Activated naive CD8-positive, alpha-beta T cell treated with anti-CD3 and anti-CD28 coated beads for 36 hours (primary cell): ENCODE results near the gene SYNE4. TPM values are rescaled to one million over a fixed set of nuclear protein-coding genes. Genes with fewer than 3 reads are reported as not detected.
"Not testable (repeated sequence)": the region's sequence is repeated elsewhere in the genome, so short reads cannot be mapped to it uniquely, and the experiment has no call there.

Experiments used
- DNase-seq: peaks from one replicate; pipeline ENCODE4 v3.0.0; 2021
- H3K27ac Mint-ChIP-seq: one replicate; pipeline ENCODE4 v1.8.0; 2022; ENCODE audit warnings: mild to moderate bottlenecking, moderate library complexity, mixed read lengths
- H3K27me3 Mint-ChIP-seq: one replicate; pipeline ENCODE4 v1.8.0; 2022; ENCODE audit warnings: mild to moderate bottlenecking, mixed read lengths
- H3K36me3 Mint-ChIP-seq: one replicate; pipeline ENCODE4 v1.8.0; 2021; ENCODE audit warnings: mild to moderate bottlenecking, mixed read lengths
- H3K4me1 Mint-ChIP-seq: one replicate; pipeline ENCODE4 v1.8.0; 2021; ENCODE audit warnings: mixed read lengths
- H3K4me3 Mint-ChIP-seq: one replicate; pipeline ENCODE4 v1.8.0; 2022; ENCODE audit warnings: mild to moderate bottlenecking, moderate library complexity, mixed read lengths
- H3K9me3 Mint-ChIP-seq: one replicate; pipeline ENCODE4 v1.8.0; 2022; ENCODE audit warnings: mixed read lengths
- total RNA-seq, 2 experiments: library from RNA; stranded (reverse); gene quantifications; one replicate each; pipeline ENCODE4 v1.2.3, GENCODE V29; 2021

SYNE4 gene
- total RNA-seq, 2 experiments from 2014 or later = 0.99 to 1.8 TPM

GRCh38 chr19:35986111-35986510 is 22.5 kb downstream of the SYNE4 start:
- Mint-ChIP-seq H3K27ac (no peak overlapping the region), H3K27me3 (peaks cover 48% of the 10 kb centered on the region), H3K9me3 (peaks cover 1% of the 10 kb centered on the region), H3K4me1 (peaks cover 2% of the 10 kb centered on the region), H3K36me3 (no peaks in the 10 kb centered on the region), H3K4me3 (no peak overlapping the region)
- DNase-seq = no peak

GRCh38 chr19:35983177-35983576 is 25.4 kb downstream of the SYNE4 start:
- DNase-seq = no peak
- Mint-ChIP-seq H3K4me1 (peaks cover 2% of the 10 kb centered on the region), H3K27me3 (peaks cover 60% of the 10 kb centered on the region), H3K4me3 (no peak overlapping the region), H3K27ac (no peak overlapping the region), H3K9me3 (peaks cover 1% of the 10 kb centered on the region), H3K36me3 (no peaks in the 10 kb centered on the region)

DNA sequence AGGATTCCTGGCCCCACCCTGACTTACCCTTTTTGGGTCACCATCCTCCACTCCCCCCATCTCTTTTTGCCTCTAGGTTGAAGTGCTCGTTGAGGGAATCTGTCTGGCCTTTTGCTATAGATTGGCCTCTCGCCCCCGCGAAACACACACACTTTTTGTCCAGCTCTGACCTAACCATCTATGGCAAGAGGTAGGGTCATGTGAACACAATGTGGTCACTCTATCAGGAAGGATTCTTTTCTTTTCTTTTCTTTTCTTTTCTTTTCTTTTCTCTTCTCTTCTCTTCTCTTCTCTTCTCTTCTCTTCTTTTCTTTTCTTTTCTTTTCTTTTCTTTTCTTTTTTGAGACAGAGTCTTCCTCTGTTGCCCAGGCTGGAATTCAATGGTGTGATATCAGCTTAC is 27.6 kb downstream of the SYNE4 start:
- not testable (repeated sequence) for H3K27ac Mint-ChIP-seq, H3K9me3 Mint-ChIP-seq, H3K4me3 Mint-ChIP-seq, H3K36me3 Mint-ChIP-seq, DNase-seq, H3K4me1 Mint-ChIP-seq
- peaks cover 50% of the 10 kb centered on the region for H3K27me3 Mint-ChIP-seq

DNA sequence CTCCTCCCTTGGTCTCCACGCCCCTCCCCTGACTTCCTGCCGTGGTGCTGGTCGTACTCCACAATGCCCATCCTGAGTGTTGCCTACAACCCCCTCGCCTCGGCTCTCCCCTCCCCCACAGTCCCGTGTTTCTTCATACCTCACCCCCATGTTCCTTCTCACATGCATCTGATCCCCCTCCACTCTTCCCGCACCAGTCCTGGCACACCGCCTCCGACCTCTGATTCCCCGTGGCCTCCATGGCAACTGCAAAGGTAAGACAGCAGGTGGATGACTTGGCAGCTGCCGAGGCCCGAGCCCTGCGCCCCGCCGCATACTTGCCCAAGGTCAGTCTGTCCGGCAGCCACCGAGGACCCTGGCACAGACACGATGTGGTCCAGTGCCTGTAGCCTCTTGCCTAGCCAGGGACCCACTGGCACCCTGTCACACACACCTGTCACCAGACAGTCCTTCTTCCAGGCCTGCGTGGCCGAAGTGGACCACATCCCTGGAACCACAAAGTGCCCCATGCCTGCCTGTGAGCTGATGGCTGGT is 29.7 kb downstream of the SYNE4 start:
- Mint-ChIP-seq H3K4me3 (no peak overlapping the region), H3K4me1 (no peaks in the 10 kb centered on the region), H3K9me3 (no peaks in the 10 kb centered on the region), H3K36me3 (no peaks in the 10 kb centered on the region), H3K27ac (no peak overlapping the region), H3K27me3 (peaks cover 39% of the 10 kb centered on the region)
- no peak for DNase-seq

DNA sequence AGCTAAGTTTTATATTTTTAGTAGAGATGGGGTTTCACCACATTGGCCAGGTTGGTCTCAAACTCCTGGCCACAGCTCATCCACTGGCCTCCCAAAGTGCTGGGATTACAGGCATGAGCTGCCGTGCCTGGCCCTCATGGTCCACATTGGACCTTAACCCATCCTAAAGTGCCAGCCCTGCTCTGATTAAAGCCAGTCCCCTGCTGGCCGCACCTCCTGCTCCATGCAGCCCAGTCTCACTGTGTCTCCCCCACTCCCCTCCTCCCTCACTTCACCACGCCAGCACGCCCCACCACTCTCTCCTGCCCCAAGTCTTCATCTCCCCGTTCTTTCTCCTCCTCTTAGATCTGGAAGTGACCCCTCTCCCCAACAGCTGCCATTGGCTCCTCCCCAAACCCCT is 30.3 kb downstream of the SYNE4 start:
- Mint-ChIP-seq H3K27ac (no peak overlapping the region), H3K27me3 (peaks cover 39% of the 10 kb centered on the region), H3K36me3 (no peaks in the 10 kb centered on the region), H3K4me1 (no peaks in the 10 kb centered on the region), H3K9me3 (no peaks in the 10 kb centered on the region), H3K4me3 (no peak overlapping the region)
- no peak for DNase-seq

DNA sequence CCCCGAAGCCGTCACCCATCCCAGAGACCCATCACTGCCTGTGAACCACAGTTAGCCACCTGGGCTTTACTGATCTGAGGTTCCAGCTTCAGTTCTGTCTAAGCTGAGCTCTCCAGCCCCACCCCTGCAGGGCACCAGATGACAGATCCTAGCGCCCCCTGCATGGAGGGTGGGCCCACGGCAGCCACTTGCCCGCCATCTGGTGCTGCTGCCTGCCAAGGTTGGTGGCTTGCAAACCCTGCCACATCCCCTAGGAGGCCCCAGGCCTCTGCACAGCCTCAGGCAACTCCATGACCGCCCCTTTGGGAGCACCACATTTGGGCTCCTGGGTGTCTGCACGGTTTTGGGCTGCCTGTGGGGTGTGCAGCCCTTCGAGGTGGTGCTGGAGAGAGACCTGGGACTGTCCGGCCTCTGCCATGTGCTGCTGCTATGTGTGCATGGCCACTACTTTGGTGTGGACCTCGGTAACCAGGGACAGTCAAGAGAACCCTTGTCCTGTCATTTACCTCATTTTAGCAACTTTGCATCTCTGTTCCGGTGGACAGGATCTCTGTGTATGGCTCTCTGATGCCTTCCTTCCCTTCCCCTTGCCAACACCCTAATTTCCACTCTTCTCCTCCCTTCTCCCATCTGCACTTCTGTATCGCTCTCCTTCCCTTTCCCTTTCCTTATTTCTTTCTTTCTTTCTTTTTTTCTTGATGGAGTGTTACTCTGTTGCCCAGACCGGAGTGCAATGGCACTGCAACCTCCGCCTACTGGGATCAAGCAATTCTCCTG is 31.0 kb downstream of the SYNE4 start:
- Mint-ChIP-seq H3K27ac (no peak overlapping the region), H3K36me3 (no peaks in the 10 kb centered on the region), H3K9me3 (no peaks in the 10 kb centered on the region), H3K27me3 (peaks cover 34% of the 10 kb centered on the region), H3K4me1 (no peaks in the 10 kb centered on the region), H3K4me3 (no peak overlapping the region)
- DNase-seq = peak; percentile 53

GRCh38 chr19:35975608-35976214 is 32.9 kb downstream of the SYNE4 start:
- H3K27me3 Mint-ChIP-seq = peaks cover 30% of the 10 kb centered on the region
- H3K9me3 Mint-ChIP-seq = no peaks in the 10 kb centered on the region
- DNase-seq = no peak
- H3K4me1 Mint-ChIP-seq = no peaks in the 10 kb centered on the region
- no peaks in the 10 kb centered on the region for H3K36me3 Mint-ChIP-seq
- no peak overlapping the region for H3K4me3 Mint-ChIP-seq
- H3K27ac Mint-ChIP-seq = no peak overlapping the region

GRCh38 chr19:35973487-35973886 is 35.1 kb downstream of the SYNE4 start:
- Mint-ChIP-seq H3K9me3 (no peaks in the 10 kb centered on the region), H3K36me3 (no peaks in the 10 kb centered on the region), H3K4me3 (no peak overlapping the region), H3K4me1 (peaks cover 2% of the 10 kb centered on the region), H3K27me3 (peaks cover 21% of the 10 kb centered on the region), H3K27ac (no peak overlapping the region)
- no peak for DNase-seq

DNA sequence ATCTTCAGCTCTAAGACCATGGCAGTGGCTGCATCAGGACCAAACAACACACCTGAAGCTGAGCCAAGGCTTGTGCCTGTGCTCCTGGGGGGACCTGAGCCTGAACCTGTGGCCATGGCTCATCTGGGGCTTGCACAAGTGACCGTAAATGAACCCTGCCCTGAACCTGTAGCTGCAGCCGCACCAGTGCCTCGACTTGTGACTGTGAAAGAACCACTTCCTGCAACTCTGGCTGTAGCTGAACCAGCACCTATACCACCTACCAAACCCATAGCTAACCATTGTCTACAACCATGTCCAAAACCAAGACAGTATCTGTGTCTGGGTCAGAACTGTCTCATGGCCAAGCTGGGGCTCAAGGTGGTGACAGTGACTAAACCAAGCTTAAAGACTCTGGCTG is 41.8 kb downstream of the SYNE4 start:
- Mint-ChIP-seq H3K27me3 (peaks cover 4% of the 10 kb centered on the region), H3K36me3 (no peaks in the 10 kb centered on the region), H3K27ac (no peak overlapping the region), H3K9me3 (no peaks in the 10 kb centered on the region), H3K4me1 (peaks cover 2% of the 10 kb centered on the region), H3K4me3 (no peak overlapping the region)
- DNase-seq = no peak

GRCh38 chr19:35963514-35963913 is 45.1 kb downstream of the SYNE4 start:
- H3K27ac Mint-ChIP-seq = no peak overlapping the region
- peak; percentile 35 for DNase-seq
- no peaks in the 10 kb centered on the region for H3K36me3 Mint-ChIP-seq
- peaks cover 9% of the 10 kb centered on the region for H3K27me3 Mint-ChIP-seq
- H3K4me1 Mint-ChIP-seq = peaks cover 2% of the 10 kb centered on the region
- H3K4me3 Mint-ChIP-seq = no peak overlapping the region
- no peaks in the 10 kb centered on the region for H3K9me3 Mint-ChIP-seq

DNA sequence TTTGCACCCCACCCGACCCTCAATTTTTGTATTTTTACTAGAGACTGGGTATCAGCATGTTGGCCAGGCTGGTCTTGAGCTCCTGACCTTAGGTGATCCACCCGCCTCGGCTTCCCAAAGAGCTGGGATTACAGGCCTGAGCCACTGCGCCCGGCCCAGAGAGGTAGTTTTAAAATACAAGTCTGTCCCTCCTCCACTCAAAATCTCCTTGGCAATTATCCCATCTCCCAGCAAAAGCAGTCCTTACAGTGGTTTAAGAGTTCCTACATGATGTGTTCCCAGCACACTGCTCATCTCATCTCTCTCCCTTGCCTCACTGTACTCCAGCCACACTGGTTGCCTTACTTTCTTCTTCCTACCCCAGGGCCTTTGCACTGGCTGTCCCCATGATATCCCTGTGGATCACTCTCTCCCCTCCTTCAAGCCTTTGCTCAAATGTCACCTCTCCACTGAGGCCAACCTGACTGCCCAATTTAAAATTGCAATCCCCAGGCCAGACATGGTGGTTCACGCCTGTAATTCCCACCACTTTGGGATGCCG is 48.1 kb downstream of the SYNE4 start:
- no peak overlapping the region for H3K4me3 Mint-ChIP-seq
- H3K27me3 Mint-ChIP-seq = peaks cover 9% of the 10 kb centered on the region
- H3K4me1 Mint-ChIP-seq = peaks cover 6% of the 10 kb centered on the region
- DNase-seq = no peak
- H3K36me3 Mint-ChIP-seq = no peaks in the 10 kb centered on the region
- H3K9me3 Mint-ChIP-seq = peaks cover 3% of the 10 kb centered on the region
- H3K27ac Mint-ChIP-seq = no peak overlapping the region

DNA sequence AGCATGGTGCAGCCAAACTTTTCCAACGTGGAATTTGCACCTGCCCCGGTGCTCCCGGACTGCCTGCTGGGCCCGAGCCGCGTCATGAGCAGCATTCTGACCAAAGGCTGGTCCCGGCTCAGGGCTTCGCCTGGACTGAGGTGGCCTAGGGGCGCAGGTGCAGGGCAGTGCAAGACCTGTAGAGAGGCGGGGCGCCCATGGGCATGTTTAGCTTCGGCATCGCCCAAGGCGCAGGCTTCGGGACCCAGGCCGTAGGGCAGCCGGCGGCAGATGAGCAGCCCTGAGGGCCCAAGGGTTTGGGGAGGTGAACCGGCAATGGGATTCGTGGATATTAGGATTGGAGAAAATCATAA is 48.7 kb downstream of the SYNE4 start:
- H3K27me3 Mint-ChIP-seq = peaks cover 9% of the 10 kb centered on the region
- H3K4me1 Mint-ChIP-seq = peaks cover 8% of the 10 kb centered on the region
- H3K9me3 Mint-ChIP-seq = peaks cover 3% of the 10 kb centered on the region
- no peak for DNase-seq
- H3K36me3 Mint-ChIP-seq = no peaks in the 10 kb centered on the region
- no peak overlapping the region for H3K27ac Mint-ChIP-seq
- peak overlapping the region; percentile 45 for H3K4me3 Mint-ChIP-seq

DNA sequence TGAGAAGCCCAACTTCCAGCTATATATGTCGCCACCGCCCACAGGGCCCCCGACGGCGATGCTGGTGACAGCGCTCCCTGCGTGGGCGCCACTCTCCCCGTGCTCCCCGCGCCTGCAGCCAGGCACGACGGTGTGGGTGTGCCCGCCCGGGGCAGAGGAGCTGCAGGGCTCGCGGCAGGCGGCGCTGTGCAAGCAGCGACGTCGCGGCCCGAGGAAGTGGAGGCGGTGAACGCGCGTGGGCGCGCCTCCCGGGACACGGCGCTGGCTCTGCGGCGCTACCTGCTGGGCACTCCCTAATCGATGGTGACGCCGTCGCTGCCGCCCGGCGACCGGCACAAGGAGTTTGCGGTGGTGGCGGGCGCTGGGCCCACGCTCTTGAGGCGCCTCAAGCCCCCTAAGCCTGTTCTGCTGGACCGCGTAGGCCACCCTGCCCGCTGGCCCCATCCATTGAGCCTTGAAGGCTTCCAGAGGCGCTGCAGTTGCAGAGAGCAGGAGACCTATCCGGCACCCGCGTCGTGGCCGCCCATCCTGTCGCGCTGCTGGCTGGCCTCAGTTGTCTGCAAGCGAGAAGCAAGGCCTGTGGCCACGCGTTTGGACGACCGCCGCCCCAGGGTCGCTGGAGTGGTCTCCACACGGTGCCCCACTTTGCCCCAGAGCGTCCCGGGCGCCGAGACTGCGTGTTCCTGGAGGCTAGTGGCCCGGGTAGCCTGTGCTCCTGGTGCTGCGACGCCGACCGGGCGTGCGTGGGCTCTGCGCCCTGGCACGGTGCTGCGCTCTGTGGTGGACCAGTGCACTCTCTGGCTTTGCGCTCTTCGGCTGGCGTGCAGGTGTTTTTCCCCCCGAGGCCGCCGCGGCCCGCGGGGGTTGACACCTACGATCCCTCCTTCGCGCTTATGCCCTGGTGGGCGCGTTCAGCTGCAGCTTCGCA is 49.3 kb downstream of the SYNE4 start:
- Mint-ChIP-seq H3K4me1 (peaks cover 9% of the 10 kb centered on the region), H3K27me3 (peaks cover 9% of the 10 kb centered on the region), H3K9me3 (peaks cover 3% of the 10 kb centered on the region), H3K27ac (no peak overlapping the region), H3K36me3 (no peaks in the 10 kb centered on the region), H3K4me3 (peak overlapping the region; percentile 45)
- DNase-seq = peak; percentile 77

GRCh38 chr19:35958660-35959039 is 50.0 kb downstream of the SYNE4 start:
- peaks cover 8% of the 10 kb centered on the region for H3K27me3 Mint-ChIP-seq
- H3K36me3 Mint-ChIP-seq = no peaks in the 10 kb centered on the region
- peaks cover 15% of the 10 kb centered on the region for H3K4me1 Mint-ChIP-seq
- H3K9me3 Mint-ChIP-seq = peaks cover 3% of the 10 kb centered on the region
- H3K4me3 Mint-ChIP-seq = no peak overlapping the region
- no peak for DNase-seq
- H3K27ac Mint-ChIP-seq = no peak overlapping the region

DNA sequence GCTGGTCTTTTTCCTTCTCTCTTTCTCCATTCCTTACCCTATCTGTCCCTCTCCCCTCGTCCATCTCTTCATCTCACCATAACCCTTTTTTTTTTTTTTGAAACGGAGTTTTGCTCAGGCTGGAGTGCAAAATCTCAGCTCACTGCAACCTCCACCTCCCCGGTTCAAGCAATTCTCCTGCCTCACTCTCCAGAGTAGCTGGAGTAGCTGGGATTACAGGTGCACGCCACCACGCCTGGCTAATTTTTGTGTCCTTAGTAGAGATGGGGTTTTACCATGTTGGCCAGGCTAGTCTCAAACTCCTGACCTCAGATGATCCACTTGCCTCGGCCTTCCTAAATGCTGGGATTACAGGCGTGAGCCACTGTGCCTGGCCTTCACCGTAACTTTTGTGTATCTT is 51.2 kb downstream of the SYNE4 start:
- DNase-seq, H3K27ac Mint-ChIP-seq, H3K36me3 Mint-ChIP-seq, H3K27me3 Mint-ChIP-seq, H3K9me3 Mint-ChIP-seq, H3K4me3 Mint-ChIP-seq: not testable (repeated sequence)
- H3K4me1 Mint-ChIP-seq = peaks cover 25% of the 10 kb centered on the region
